Inflammatory macrophage (primary cell): ENCODE data around the gene HDGFL2.

Experiments used
- DNase-seq, 2 donors: peaks; one replicate each; pipeline ENCODE4 v3.0.0-alpha.2; 2020 to 2022

HDGFL2 gene

DNA sequence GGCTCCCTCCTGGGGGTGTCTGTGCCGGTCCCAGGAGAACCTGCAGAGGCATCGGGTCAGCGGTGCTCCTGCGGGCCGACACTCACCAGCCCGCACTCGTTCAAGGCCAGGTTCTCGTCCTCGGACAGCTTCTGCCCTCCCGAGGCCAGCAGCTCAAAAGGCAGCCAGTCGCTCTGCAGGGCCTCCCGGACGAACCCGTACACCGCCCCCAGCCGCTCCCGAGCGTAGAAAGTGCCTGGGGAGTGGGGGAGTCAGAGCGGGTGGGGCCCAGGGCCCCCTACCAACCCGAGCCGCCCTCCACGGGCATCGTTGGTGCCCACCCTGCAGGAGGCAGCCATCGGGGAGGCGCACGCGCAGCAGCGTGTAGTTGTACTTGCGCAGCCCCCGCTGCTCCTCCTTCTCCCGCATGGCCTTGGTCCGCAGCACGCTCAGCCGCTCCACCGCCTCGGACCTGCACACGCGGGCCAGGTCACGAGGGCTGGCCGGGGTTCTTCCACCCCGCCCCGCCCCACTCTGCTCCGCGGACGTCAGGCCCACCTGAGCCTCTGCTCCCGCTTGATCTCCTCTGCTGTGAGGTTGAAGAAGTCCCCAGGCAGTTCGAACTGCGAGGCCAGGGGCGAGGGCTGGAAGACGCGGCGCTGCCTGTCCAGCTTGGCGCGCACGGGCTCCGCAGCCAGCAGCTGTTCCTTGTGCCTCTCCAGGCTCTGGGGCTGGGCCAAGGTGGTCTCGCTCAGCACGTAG, 26.0 kb upstream of the HDGFL2 start:
- no peak for DNase-seq

DNA sequence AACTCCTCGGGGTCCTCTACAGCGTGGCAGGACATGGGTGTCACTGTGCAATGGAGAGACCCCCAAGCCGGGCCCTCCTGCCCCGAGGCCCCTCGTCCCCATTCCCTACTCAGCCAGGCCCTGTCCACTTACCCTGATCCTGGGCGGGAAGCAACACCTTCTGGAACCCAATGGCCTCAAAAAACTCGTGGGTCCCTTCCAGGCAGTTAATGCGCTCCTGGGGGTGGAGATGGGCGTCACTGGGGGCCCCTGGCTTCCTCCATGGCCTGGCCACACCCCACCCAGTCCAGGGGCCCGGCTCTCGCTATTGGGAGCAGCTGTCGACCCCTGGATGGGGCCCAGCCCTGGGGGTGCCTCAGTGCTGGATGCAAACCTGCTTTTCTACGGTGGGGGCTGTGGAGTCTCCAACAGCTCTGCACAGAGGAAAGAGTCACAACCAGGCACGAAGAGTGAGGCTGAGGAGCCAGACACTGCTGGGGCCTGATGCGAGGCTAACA, 25.3 kb upstream of the HDGFL2 start:
- DNase-seq, result no peak

DNA sequence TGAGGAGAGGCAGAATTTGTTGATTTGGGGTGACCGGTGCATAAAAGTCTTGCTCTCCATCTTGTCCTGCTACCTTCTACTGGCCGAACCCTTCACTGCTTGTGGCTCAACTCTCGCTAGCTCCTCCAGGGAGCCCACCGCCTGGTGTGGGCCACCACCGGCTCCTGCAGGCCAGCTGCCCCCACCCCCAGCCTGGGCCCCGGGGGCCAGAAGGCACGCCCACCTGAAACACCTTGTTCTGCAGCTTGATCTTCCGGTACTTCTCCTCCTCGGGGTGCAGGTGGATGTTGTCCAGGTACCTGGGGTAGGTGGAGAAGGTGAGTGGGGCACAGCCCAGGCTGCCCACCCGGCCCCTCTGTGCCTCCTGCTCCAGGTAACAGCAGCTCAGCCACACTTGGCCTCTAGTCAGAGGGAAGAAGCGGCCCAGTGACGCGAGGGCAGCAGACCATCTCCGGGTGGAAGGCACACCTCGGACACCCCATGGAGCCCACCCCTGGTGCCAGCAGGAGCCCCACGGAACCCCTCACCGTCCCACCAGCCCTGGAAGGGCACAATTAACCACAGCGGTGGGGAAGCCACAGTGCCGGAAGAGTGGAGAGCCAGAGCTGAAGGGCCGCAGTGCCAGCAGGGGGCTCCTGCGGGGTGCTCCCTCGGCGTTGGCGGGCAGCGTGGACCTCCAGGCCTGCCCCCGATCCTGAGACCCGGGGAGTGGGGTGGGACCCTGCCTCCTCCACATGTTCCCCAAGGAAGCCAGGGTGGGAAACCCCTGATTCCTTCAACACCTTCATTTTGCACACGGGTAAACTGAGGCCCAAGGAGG, 24.6 kb upstream of the HDGFL2 start:
- DNase-seq, result no peak

DNA sequence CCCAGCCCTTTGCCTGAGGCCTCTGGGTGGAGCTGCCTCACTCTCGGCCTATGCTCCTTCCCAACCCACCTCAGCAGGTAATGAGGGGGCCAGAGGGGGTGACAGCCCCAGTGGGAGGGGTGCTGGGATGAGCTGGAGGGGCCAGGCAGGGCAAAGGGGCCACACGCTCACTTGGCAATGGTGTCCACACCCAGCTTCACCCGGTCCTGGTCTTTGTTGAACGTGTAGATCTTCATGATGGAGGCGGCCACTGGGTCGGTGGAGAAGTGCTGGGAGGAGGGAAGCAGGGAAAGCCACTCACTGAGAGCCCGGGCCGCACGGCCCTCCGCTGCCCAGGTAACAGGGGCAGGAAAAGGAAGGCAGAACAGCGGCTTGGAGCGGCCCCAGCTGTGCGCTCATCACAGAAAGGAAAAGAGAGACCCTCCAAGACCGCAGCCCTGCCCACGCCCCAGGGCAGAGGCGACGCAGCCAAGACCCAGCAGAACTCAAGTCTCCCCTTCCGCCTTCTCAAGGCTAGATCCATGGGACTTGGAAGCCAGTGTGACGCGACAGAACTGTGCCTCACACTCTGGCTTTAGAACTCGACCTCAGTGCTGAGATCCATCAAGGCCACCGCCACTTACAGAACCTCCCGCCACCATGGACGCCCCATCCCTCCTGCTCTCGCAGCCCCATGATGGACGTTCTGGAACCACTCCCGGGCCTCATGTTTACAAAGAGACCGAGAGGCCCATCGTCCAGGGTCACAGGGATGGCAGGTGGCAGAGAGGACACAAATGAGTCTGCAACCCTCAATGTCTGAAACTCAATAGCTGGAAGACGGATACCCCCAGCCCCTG, 23.7 kb upstream of the HDGFL2 start:
- no peak for DNase-seq

DNA sequence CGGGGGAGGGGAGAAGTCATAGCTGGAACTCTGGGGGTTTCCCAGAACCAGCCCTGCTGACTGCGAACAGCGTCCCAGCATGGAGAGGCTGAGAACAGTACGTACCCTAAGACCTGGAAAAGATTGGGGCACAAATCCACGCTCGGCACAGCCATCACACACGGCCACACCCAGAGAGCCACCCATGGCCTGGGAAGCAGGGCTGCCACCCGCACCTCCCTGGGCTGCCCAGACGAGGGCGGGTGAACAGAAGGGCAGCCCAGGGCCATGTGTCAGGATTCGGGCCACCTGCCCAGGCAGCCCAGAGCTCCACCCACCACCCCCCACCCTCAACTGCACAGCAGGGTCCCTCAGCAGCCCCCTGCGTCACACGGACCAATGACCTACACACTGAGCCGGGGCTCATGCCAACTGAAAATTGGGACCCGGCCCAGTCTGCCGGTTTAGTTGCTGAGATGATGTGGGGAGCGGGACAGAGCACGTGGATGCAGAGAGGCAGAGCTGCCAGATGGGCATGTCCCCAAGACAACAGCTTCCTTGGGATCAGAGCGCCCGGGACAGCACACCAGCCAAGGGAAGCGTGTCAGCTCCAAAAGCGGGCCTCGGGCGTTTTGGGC, 23.0 kb upstream of the HDGFL2 start:
- no peak for DNase-seq

DNA sequence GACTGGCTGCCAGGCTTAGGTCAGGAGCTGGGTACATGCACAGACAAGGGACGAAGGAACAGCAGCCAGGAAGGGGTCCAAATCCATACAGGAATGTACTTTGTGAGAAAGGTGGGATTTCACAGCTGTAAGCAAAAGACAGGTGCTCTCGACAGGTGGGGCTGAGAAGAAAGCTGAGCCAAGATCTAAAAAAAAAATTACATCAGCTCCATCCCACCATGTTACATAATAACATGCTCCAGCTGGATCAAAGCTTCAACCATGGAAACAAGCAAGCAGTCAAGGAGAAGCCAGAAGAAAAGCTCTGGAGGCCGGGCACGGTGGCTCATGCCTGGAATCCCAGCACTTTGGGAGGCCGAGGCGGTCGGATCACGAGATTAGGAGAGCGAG, 22.5 kb upstream of the HDGFL2 start:
- DNase-seq, result no peak

DNA sequence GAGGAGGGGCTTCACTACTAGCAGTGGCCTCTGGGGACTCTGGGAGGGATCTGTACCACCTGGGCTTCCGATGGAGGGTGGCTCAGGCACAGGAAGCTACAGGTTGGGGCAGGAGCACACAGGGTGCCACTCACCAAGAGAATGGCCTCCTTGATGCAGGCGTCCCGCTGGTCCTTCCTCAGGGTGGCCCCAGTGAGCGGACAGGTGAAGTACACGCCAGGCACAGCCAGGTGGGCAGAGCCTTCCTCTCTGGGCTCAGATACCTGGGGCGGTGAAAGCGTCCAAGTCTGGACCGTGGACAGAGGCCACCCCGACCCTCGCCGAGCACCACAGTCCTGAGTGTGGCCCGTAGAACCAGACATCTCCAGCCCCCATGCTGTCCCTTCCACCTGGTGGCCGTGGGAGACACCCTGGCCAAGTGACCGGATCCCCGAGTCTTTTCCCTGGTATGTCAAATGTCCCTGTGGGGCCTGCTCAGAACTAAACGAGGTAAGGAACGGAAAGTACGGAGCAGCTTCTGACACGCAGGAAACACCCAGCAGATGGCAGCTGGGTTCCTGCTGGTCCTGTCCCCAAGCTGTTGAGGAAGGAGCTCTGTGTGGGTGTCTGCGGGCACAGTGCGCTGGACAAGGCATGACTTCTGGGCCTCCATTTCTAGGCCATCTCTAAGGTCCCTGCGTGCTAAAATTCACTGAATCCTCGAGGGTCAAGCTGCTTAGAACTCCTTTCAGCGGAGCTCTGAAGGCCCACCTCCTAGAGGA, 19.7 kb upstream of the HDGFL2 start:
- DNase-seq, result peak; percentile 59 to 81

DNA sequence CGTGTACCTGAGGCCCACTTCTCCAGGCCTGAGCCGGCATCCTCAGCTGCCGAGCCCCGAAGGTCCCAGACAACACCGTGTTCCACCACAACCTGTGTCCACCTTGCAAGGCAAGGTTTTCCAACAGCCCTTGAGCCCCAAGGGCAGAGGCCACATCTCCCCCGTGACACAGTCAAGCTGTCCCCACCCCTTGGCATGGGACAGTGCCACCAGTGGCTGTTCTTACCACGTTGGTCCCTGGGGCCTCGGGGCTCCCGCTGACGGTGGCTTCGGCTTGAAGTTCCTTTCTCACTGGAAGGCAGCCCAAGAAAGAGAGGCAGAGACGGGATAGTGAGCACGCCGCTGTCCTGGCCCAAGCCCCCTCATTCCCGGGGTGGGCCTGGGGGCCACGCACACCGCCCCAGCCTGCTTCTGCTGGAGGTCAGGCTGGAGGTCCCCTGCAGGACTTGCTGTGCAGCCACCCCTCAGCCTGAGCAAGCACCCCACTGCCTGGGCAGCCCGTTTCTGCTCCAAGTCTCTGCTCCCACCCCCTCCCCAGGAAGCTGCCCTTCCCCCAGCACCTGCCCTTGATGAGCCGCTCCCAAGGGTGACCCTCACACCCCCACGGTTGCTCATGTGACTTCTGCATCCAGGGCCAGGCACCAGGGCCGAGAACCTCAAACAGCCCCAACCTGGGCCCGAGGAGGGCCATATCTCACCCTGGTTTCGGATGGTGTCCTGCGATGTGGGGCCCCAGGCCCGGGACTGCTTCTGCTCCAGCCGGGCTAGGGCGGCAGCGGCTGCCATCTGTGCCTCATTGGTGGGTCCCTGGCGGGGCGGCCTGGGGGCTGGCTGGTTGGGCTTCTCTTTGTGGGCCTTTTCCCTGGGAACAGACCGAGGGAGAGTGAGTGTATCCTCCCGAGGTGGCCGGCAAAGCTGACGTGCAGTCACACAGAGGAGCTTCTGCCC, 18.6 kb upstream of the HDGFL2 start:
- no peak for DNase-seq

DNA sequence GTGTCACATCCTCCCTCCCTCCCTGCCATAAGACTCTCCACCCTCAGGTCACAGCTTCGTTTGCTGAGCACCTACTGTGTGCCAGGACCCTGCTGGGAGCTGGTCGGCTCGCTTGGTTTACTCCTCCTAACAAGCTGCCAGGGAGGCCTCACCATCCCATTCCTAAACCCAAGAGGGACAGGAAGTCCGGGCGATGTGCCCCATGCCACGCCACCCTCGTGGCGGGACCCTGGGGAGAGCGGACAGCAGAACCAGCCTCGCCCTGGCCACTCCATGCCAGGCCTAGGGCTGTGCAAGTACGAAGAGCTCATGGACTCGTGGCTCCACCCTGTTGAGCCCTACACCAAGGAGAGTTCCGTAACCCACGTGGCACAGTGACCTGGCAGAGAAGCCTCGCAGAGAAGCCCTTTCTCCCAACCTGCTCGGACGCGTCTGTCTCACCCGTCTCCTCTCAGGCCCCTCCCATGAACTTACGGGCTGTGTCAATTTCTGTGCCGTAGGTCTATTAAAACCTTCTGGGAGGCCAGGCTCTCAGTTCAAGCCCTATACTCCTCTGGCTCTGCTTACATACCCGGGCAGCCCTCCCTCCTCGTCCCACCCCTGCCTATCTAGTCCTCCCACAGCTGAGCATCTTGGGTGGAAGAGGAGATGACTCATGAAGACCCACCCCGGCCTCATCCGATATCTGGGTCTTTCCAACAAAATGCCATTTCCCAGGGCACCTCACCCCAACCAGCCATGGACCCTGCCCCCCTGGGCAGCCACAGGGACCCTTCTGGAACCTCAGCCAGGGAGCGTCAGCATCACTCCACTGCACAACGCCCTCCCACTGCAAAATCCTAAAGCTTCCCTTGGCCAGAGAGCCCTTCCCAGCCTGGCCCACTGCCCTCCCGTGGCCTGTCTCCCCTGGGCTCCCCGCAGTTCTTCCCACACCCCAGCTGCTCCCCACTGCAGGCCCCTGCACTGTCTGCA, 17.1 kb upstream of the HDGFL2 start:
- DNase-seq, result no peak

DNA sequence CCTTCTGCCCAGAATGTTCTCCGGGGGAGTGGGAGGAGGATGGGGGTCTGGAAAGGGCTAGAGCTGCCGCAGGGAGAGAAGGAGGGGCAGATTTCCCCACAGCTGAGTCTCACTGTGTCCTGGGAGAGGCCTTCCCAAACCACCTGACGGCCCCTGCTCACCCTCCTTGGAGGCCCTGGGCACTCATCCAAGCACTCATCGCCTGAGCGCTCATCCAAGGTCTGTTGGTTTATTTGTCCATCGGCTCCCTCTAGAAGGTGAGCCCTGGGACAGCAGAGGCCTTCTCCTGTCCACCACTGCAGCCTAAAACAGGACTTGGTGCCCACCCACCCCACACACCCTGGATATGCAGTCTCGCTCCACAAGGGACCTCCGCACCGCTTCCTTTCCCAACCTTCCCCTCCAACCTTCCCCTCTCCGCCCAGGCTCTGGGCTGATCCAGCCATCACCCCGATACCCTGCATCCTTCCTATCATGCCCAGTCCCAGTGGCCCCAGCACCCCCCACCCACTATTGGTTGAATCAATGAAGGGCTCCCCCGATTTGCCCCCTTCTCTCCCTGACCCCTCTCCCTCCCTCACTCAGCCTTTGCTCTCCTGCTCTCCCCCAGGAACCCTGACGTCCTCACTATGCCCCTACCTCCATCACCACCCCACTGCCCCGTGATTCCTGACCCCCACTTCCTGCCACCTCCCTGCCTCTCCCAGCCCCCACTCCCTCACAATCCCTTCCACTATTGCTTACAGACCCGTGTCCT, 16.2 kb upstream of the HDGFL2 start:
- DNase-seq, result no peak

DNA sequence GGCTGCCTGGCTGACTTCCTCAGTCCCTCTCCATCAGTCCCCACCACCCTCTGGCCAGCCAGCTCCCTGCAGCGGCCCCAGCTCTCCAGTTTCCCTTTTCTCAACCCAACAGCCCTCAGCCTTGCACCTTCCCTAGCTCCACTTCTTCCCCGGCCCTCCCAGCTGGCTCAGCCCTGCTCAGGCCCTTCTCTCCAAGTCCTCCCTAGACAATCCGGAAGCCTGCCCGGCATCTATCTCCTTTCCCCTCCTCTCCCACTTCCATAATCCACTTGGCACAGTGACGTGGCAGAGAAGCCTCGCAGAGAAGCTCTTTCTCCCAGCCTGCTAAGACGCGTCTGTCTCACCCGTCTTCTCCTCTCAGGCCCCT, 15.6 kb upstream of the HDGFL2 start:
- peak; percentile 60 to 69 for DNase-seq

DNA sequence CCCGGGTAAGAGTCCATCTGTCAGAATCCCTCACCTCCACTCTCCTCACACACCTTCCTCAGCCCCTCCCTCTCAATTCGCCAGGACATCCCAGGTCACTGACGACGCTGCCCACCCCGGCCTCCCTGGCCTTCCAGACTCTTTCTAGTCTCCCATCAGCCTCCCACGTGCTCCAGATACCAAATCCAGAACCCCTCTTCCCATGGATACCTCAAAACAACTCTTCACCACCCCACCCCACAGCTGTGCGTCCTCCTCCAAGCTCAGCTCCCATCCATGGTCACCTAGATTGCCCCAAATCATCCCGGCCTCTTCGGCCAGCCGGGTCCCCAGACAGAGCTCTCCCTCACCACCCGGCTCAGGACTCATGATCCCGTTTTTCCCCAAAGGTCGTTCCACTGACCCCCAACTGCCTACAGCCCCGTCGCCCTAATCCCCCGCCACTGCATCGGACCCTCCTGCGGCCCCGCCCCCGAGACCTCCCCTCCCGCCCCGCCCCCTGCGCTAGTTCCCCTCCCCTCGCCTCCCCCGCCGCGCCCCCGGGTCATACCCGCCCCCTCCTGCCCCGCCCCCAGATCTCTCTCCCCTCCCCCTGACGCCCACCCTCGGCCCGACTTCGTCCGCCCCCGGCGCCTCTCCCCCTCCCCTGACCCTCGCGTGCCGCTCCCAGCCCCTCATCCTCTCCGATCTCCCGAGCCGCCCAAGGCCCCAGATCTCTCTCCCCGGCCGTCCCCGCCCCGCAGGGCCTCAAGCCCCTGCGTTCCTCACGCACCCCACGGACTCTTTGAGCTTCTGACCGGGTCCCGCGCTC, 15.0 kb upstream of the HDGFL2 start:
- peak; percentile 11 to 52 for DNase-seq

DNA sequence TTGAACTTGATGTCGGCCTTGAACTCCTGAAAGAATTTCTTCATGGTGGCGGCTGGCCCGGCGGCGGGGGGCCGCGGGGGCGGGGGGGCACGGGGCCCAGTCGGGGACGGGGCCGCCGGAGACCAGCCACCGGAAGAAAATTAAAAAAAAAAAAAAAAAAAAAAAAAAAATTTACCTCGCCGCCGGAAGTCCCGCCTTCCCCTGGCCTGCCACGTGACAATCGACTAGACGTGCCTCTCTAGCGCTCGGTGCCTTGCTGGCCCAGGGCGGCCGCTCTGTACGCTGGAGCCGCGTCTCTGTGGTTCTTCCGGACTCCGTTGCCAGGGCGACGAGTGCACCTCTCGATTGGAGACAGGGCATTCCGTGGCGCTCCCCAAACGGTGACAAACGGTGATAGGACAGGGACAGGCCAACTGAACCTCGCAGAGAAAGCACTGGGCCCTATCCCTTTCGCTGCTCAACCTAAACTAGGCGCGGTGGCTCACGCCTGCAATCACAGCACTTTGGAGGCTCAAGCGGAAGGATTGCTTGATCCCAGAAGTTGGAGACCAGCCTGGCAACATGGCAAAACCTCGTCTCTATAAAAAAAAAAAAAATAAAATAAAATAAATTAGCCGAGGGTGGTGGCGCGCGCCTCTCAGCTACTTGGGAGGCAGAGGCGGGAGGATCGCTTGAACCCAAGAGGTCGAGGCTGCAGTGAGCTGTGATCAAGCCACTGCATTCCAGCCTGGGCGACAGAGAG, 14.3 kb upstream of the HDGFL2 start, which contains the start of gene UBXN6:
Gene UBXN6 (minus strand): TSS at position 141 of the 742 bp plus-strand sequence. CDS start 97 bp downstream, at position 44.
- DNase-seq, result peak; percentile 98

DNA sequence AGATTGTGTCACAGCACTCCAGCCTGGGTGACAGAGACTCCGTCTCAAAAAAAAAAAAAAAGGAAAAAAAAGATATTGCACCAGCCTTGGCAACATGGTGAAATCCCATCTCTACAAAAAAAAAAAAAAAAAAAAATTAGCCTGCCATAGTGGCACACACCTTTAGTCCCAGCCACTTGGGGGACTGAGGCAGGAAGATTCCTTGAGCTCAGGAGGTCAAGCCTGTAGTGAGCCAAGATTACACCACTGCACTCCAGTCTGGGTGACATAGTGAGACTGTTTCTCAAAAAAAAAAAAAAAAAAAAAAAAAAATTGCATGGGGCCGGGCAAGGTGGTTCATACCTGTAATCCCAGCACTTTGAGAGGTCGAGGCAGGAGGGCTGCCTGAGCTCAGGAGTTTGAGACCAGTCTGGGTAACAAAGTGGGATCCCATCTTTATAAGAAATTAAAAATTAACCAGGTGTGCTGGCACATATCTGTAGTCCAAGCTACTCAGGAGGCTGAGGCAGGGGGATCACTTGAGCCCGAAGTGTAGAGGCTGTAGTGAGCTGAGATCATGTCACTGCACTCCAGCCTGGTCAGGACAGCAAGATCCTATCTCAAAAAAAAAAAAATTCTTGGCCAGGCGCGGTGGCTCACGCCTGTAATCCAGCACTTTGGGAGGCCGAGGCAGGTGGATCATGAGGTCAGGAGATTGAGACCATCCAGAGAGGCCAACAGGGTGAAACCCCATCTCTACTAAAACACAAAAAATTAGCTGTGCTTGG, 7.1 kb upstream of the HDGFL2 start:
- DNase-seq, result peak in 1 of 2 donors; percentile 26

DNA sequence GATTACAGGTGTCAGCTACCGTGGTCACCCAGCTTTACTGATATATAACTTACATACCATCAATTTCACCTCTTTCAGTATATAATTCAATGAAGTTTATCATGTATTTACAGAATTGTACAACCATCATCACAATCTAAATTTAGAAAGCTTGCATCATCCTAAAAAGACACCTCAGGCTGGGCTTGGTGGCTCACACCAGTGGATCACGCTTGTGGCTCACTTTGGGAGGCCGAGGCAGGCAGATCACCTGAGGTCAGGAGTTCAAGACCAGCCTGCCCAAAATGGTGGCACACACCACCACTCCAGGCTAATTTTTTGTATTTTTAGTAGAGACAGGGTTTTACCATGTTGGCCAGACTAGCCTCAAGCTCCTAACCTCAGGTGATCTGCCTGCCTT, 4.3 kb upstream of the HDGFL2 start:
- DNase-seq, result no peak
